ENCODE results near the gene KCNE5. TPM values are rescaled to one million over a fixed set of nuclear protein-coding genes. Genes with fewer than 3 reads are reported as not detected.

The KCNE5 gene
- total RNA-seq, 1 experiment from 2014 or later = 0.71 TPM

GRCh38 chrX:109635146-109635545, 10.2 kb upstream of the KCNE5 start:
- intact Hi-C loops (cut with micrococcal nuclease; ENCODE audit: unreplicated experiment) = loop anchor here (5.0 kb wide), 1 partner anchor 252 kb away; no protein-coding TSS in a partner anchor
- no TSS peak for BruUV-seq (replicated peaks)

GRCh38 chrX:109632906-109633504, 8.0 kb upstream of the KCNE5 start:
- no peaks in the 10 kb centered on the region for H3K27me3 Mint-ChIP-seq (ENCODE audit: unreplicated experiment)
- H3K27ac Mint-ChIP-seq (ENCODE audit: unreplicated experiment) = no peak overlapping the region
- H3K36me3 Mint-ChIP-seq (ENCODE audit: insufficient read depth, unreplicated experiment) = no peaks in the 10 kb centered on the region
- no peak overlapping the region for H3K4me3 Mint-ChIP-seq (ENCODE audit: low read depth, unreplicated experiment)
- peak; percentile 42 for DNase-seq
- intact Hi-C loops (cut with micrococcal nuclease; ENCODE audit: unreplicated experiment) = loop anchor here (1.0 to 5.0 kb wide), 2 partner anchors 96 to 148 kb away; partner anchors contain the start of gene NXT2
- no TSS peak for BruUV-seq (replicated peaks)
- CTCF ChIA-PET = interaction anchor here (0.9 kb wide), 1 partner anchor 148 kb away, joined by 3 read pairs; no protein-coding TSS in a partner anchor
- H3K4me1 Mint-ChIP-seq (ENCODE audit: low read depth, unreplicated experiment) = no peaks in the 10 kb centered on the region
- TF ChIP-seq CTCF (IDR thresholded peaks at IDR 0.05; ENCODE audit: unreplicated experiment) = peak; percentile 17
- no peaks in the 10 kb centered on the region for H3K9me3 Mint-ChIP-seq (ENCODE audit: low read depth, unreplicated experiment)

More at GRCh38 chrX:109635146-109635545, 10.2 kb upstream of the KCNE5 start:
- CTCF ChIA-PET = interaction anchor here (0.6 to 1.9 kb wide), 3 partner anchors 39 to 256 kb away, joined by 3 to 9 read pairs (median 6); no protein-coding TSS in a partner anchor
- Mint-ChIP-seq H3K4me1 (ENCODE audit: low read depth, unreplicated experiment) (no peaks in the 10 kb centered on the region), H3K27me3 (ENCODE audit: unreplicated experiment) (no peaks in the 10 kb centered on the region), H3K27ac (ENCODE audit: unreplicated experiment) (no peak overlapping the region), H3K4me3 (ENCODE audit: low read depth, unreplicated experiment) (no peak overlapping the region), H3K9me3 (ENCODE audit: low read depth, unreplicated experiment) (no peaks in the 10 kb centered on the region), H3K36me3 (ENCODE audit: insufficient read depth, unreplicated experiment) (no peaks in the 10 kb centered on the region)
- DNase-seq = peak; percentile 5
- TF ChIP-seq CTCF (IDR thresholded peaks at IDR 0.05; ENCODE audit: unreplicated experiment) = peak; percentile 52

GRCh38 chrX:109629310-109629709, 4.3 kb upstream of the KCNE5 start:
- no peaks in the 10 kb centered on the region for H3K27me3 Mint-ChIP-seq (ENCODE audit: unreplicated experiment)
- intact Hi-C loops (cut with micrococcal nuclease; ENCODE audit: unreplicated experiment) = no loop called here
- no peak for DNase-seq
- no peaks in the 10 kb centered on the region for H3K4me1 Mint-ChIP-seq (ENCODE audit: low read depth, unreplicated experiment)
- TF ChIP-seq CTCF (IDR thresholded peaks at IDR 0.05; ENCODE audit: unreplicated experiment) = no peak
- H3K27ac Mint-ChIP-seq (ENCODE audit: unreplicated experiment) = no peak overlapping the region
- CTCF ChIA-PET = no interaction called here
- H3K9me3 Mint-ChIP-seq (ENCODE audit: low read depth, unreplicated experiment) = peaks cover 3% of the 10 kb centered on the region
- H3K36me3 Mint-ChIP-seq (ENCODE audit: insufficient read depth, unreplicated experiment) = no peaks in the 10 kb centered on the region
- no peak overlapping the region for H3K4me3 Mint-ChIP-seq (ENCODE audit: low read depth, unreplicated experiment)
- BruUV-seq (replicated peaks) = no TSS peak

- H3K4me1 Mint-ChIP-seq (ENCODE audit: low read depth, unreplicated experiment) = no peaks in the 10 kb centered on the region
- H3K9me3 Mint-ChIP-seq (ENCODE audit: low read depth, unreplicated experiment) = peaks cover 3% of the 10 kb centered on the region
- CTCF ChIA-PET = no interaction called here
- no peak for TF ChIP-seq CTCF (IDR thresholded peaks at IDR 0.05; ENCODE audit: unreplicated experiment)
- H3K4me3 Mint-ChIP-seq (ENCODE audit: low read depth, unreplicated experiment) = no peak overlapping the region
- H3K27me3 Mint-ChIP-seq (ENCODE audit: unreplicated experiment) = no peaks in the 10 kb centered on the region
- intact Hi-C loops (cut with micrococcal nuclease; ENCODE audit: unreplicated experiment) = no loop called here
- no TSS peak for BruUV-seq (replicated peaks)
- no peak overlapping the region for H3K27ac Mint-ChIP-seq (ENCODE audit: unreplicated experiment)
- no peaks in the 10 kb centered on the region for H3K36me3 Mint-ChIP-seq (ENCODE audit: insufficient read depth, unreplicated experiment)
- no peak for DNase-seq
Measured at GRCh38 chrX:109626637-109627036, 1.7 kb upstream of the KCNE5 start.

All from Calu3 (cell line).